HCT116 (cell line): ENCODE data around the gene RCOR2. TPM values are rescaled to one million over a fixed set of nuclear protein-coding genes. Genes with fewer than 3 reads are reported as not detected.

Experiments
- ATAC-seq: fragments of 200-7000 bp; cut with Tn5 transposase; 2 replicates; pipeline ENCODE4 v1.9.1; 2020; ENCODE audit warnings: mild to moderate bottlenecking, moderate library complexity
- BruUV-seq: library from RNA; stranded (reverse); fragments of 400-500 nt; replicated peaks from 2 replicates; lab custom pipeline; 2021; lab: Mats Ljungman, UMichigan
- CTCF ChIA-PET: fragments of 300-600 bp; sonication (Branson Sonifier 250); formaldehyde crosslinking; loops from one replicate; lab custom pipeline; 2021; ENCODE audit warnings: antibody characterized with exemption; lab: Charles Lee
- POLR2A ChIA-PET: fragments of 300-600, 350-600 bp; sonication (Branson Sonifier 250); formaldehyde crosslinking; loops from one replicate; lab custom pipeline; 2021; ENCODE audit warnings: antibody characterized with exemption; lab: Charles Lee
- RAD21 ChIA-PET, 2 experiments: fragments of 300-600 bp; sonication (Branson Sonifier 250); formaldehyde crosslinking; loops; one replicate each; lab custom pipeline; 2023; ENCODE audit warnings: low total read pairs in 2 of 2; ENCODE audit not compliant: uncharacterized antibody in 2 of 2, unreplicated experiment in 2 of 2, low non-redundant PET in 1 of 2; lab: Charles Lee
- DNase-seq: peaks from one replicate; pipeline ENCODE4 v3.0.0-alpha.2; 2010; ENCODE audit warnings: low read depth, low spot score
- H2AFZ ChIP-seq: fragments of 200-600 bp; shearing (Covaris generic), sonication (generic); 2 replicates; pipeline ENCODE4 v1.6.1; 2017; ENCODE audit warnings: low read depth, mixed run types, mixed read lengths, antibody characterized with exemption, low read length; ENCODE audit not compliant: poor library complexity, severe bottlenecking
- H3K27ac ChIP-seq: 2 replicates; pipeline ENCODE4 v1.5.1; 2012; ENCODE audit warnings: low read depth, low read length
- H3K27me3 ChIP-seq: fragments of 200-600 bp; sonication (generic); 2 replicates; pipeline ENCODE4 v1.6.1; 2016; ENCODE audit warnings: mixed run types, low read length, mixed read lengths; ENCODE audit not compliant: insufficient read depth
- H3K36me3 ChIP-seq, 2 experiments: fragments of 200-500 bp in 1 of 2; fragments of 200-600 bp in 1 of 2; sonication (Bioruptor generic) in 1 of 2; sonication (generic) in 1 of 2; 2 replicates each; pipeline versions ENCODE4 v1.5.1 to v1.6.1; 2014 to 2016; ENCODE audit warnings: low read length in 2 of 2, inconsistent platforms in 1 of 2, mixed read lengths in 1 of 2, mixed run types in 1 of 2; ENCODE audit not compliant: insufficient read depth in 2 of 2, control insufficient read depth in 1 of 2
- H3K4me1 ChIP-seq, 2 experiments: fragments of 200-600 bp in 1 of 2; sonication (generic) in 1 of 2; 2 replicates each; pipeline versions ENCODE4 v1.5.1 to v1.6.1; 2012 to 2017; ENCODE audit warnings: low read length in 2 of 2, inconsistent platforms in 1 of 2, mild to moderate bottlenecking in 1 of 2, mixed read lengths in 1 of 2, mixed run types in 1 of 2, moderate library complexity in 1 of 2; ENCODE audit not compliant: insufficient read depth in 2 of 2, control insufficient read depth in 1 of 2
- H3K4me2 ChIP-seq: fragments of 200-600 bp; sonication (generic); 2 replicates; pipeline ENCODE4 v1.6.1; 2017; ENCODE audit warnings: mixed run types, low read length, mixed read lengths
- H3K4me3 ChIP-seq, 2 experiments: fragments of 200-600 bp in 1 of 2; sonication (generic) in 1 of 2; replicated peaks in 1 of 2; 2 replicates each; pipeline ENCODE4 v1.5.1; 2011 to 2016; ENCODE audit warnings: low read length in 2 of 2, control low read depth in 1 of 2, low read depth in 1 of 2, mild to moderate bottlenecking in 1 of 2, mixed read lengths in 1 of 2, mixed run types in 1 of 2
- H3K79me2 ChIP-seq: fragments of 200-600 bp; sonication (generic); 2 replicates; pipeline ENCODE4 v1.6.1; 2017; ENCODE audit warnings: mild to moderate bottlenecking, mixed run types, low read length, moderate library complexity, mixed read lengths; ENCODE audit not compliant: insufficient read depth
- H3K9ac ChIP-seq: fragments of 200-600 bp; sonication (generic); 2 replicates; pipeline ENCODE4 v1.6.1; 2016; ENCODE audit warnings: low read length, mixed read lengths
- H3K9me2 ChIP-seq: fragments of 200-600 bp; sonication (generic), shearing (Covaris generic); 2 replicates; pipeline ENCODE4 v1.6.1; 2017; ENCODE audit warnings: mixed run types, mild to moderate bottlenecking, moderate library complexity; ENCODE audit not compliant: insufficient read depth
- H3K9me3 ChIP-seq, 2 experiments: fragments of 200-500 bp in 1 of 2; fragments of 200-600 bp in 1 of 2; sonication (Bioruptor generic) in 1 of 2; sonication (generic) in 1 of 2; 2 replicates each; pipeline ENCODE4 v1.6.1; 2014 to 2017; ENCODE audit warnings: low read length in 2 of 2, mixed read lengths in 2 of 2, inconsistent platforms in 1 of 2, low read depth in 1 of 2, mild to moderate bottlenecking in 1 of 2, mixed run types in 1 of 2, moderate library complexity in 1 of 2; ENCODE audit not compliant: control insufficient read depth in 1 of 2, insufficient read depth in 1 of 2
- H4K20me1 ChIP-seq: fragments of 200-600 bp; sonication (generic), shearing (Covaris generic); 2 replicates; pipeline ENCODE4 v1.6.1; 2017; ENCODE audit warnings: mixed run types, mild to moderate bottlenecking, moderate library complexity; ENCODE audit not compliant: insufficient read depth
- EGR1 ChIP-seq: IDR thresholded peaks from 2 replicates; pipeline ENCODE4 v1.6.1; 2012; ENCODE audit warnings: low read depth
- POLR2AphosphoS5 ChIP-seq: IDR thresholded peaks from 2 replicates; pipeline ENCODE4 v1.6.1; 2011; ENCODE audit warnings: mild to moderate bottlenecking, low read depth, low read length, moderate library complexity
- SP1 ChIP-seq: IDR thresholded peaks from 2 replicates; pipeline ENCODE4 v1.6.1; 2012; ENCODE audit warnings: low read depth
- TCF7L2 ChIP-seq: IDR thresholded peaks from 2 replicates; pipeline ENCODE4 v1.7.0; 2011; ENCODE audit warnings: borderline replicate concordance, inconsistent platforms; ENCODE audit not compliant: insufficient read depth, insufficient read length; ENCODE audit errors: extremely low read depth
- ZFX ChIP-seq: fragments of 450-650 bp; IDR thresholded peaks from 2 replicates; pipeline ENCODE4 v1.6.1; 2017
- intact Hi-C: fragments of 100-400 bp; cut with micrococcal nuclease; formaldehyde crosslinking; loops from 2 replicates; pipeline ENCODE4 v1.10.0; 2022
- total RNA-seq: library from RNA; stranded (reverse); gene quantifications from one replicate; pipeline ENCODE4 v1.2.1, GENCODE V29; 2021; ENCODE audit not compliant: unreplicated experiment
- TF ChIP-seq, protein P1 (sequence below), 3 experiments: fragments of 200-600 bp in 1 of 3; sonication (generic) in 1 of 3; IDR thresholded peaks in 2 of 3; conservative IDR thresholded peaks in 1 of 3; 2 replicates each; pipeline ENCODE4 v1.5.1; 2012 to 2017; ENCODE audit warnings: low read depth in 2 of 3, low read length in 2 of 3, antibody characterized with exemption in 1 of 3, borderline replicate concordance in 1 of 3, control low read depth in 1 of 3, mild to moderate bottlenecking in 1 of 3, mixed read lengths in 1 of 3, mixed run types in 1 of 3, moderate library complexity in 1 of 3; ENCODE audit not compliant: insufficient read depth in 1 of 3
- TF ChIP-seq, protein P2 (sequence below): IDR thresholded peaks from 2 replicates; pipeline ENCODE4 v1.6.1; 2012

RCOR2 gene
- total RNA-seq, 1 experiment from 2014 or later = 10.8 TPM

DNA sequence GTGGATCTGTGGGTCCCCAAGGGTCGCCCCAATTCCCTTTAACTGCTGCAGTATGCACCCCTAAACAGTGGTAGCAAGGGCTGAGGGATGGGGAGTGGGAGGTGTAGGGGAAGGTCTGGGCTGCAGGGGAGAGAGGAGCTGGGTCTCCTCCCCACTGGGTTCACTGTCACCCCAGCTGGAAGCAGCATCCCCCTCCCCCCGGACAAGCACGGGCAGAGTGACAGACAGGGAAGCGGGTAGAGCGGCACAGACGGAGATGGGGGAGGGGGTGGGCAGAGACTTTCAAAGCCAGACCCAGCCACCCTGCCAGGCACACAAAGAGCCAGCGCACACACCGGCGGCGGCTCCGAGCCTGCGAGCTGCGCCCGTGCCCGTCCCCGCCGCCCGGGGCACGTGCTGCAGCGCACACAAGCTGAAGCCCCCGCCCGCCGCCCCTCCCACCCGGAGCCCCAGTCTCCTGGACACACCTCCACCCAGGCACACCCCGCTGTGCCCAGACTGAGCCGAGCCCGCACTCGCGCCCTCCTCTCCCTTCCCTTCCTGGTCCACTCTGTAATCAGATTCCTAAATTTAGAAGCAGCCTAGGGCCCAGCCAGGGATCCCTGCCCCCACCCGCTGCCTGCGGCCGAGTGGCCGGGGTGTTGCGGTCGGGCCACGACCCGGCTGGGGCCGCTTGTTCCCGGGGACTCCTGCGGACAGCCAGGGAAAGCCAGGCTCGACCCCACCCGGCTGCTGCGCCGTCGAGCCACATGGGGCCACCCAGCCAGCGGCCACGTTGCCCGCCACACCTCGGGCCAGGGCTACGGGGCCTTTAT lies 935 bp upstream of the RCOR2 start:
- intact Hi-C loops = loop anchor here (2.0 kb wide), 1 partner anchor 57 kb away; the partner anchor contains the start of gene COX8A

More for the DNA sequence above, 935 bp upstream of the RCOR2 start:
- H3K9ac ChIP-seq = peak overlapping the region; percentile 83
- no peaks in the 10 kb centered on the region for H3K9me2 ChIP-seq
- DNase-seq = peak; percentile 68
- H3K27ac ChIP-seq = peak overlapping the region; percentile 98
- no peaks in the 10 kb centered on the region for H3K36me3 ChIP-seq
- peak; percentile 60 for ATAC-seq
- ChIA-PET POLR2A (interaction anchor here (0.9 to 1.4 kb wide), 4 partner anchors 17 to 39 kb away, joined by 3 to 5 read pairs (median 4); no protein-coding TSS in a partner anchor), CTCF (interaction anchor here (1.0 to 2.7 kb wide), 2 partner anchors 11 to 27 kb away, joined by 3 to 24 read pairs; no protein-coding TSS in a partner anchor), RAD21 (interaction anchor here (1.0 to 1.3 kb wide), 4 partner anchors 17 to 79 kb away, joined by 3 to 5 read pairs (median 4); partner anchors contain the start of genes MARK2 (in 1 of the 2) and NAA40 (in 1 of the 2))
- TF ChIP-seq EGR1 (no peak), TCF7L2 (peak; percentile 87), POLR2AphosphoS5 (peak; percentile 75), ZFX (peak; percentile 63; the same call in 1 of the 2 replicates), SP1 (no peak)
- TF ChIP-seq, protein P1, sequence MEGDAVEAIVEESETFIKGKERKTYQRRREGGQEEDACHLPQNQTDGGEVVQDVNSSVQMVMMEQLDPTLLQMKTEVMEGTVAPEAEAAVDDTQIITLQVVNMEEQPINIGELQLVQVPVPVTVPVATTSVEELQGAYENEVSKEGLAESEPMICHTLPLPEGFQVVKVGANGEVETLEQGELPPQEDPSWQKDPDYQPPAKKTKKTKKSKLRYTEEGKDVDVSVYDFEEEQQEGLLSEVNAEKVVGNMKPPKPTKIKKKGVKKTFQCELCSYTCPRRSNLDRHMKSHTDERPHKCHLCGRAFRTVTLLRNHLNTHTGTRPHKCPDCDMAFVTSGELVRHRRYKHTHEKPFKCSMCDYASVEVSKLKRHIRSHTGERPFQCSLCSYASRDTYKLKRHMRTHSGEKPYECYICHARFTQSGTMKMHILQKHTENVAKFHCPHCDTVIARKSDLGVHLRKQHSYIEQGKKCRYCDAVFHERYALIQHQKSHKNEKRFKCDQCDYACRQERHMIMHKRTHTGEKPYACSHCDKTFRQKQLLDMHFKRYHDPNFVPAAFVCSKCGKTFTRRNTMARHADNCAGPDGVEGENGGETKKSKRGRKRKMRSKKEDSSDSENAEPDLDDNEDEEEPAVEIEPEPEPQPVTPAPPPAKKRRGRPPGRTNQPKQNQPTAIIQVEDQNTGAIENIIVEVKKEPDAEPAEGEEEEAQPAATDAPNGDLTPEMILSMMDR (IDR thresholded peaks at IDR 0.05 in 2 of 3, conservative IDR thresholded peaks at IDR 0.05 in 1 of 3; ENCODE audit: borderline replicate concordance in 1 of 3, insufficient read depth in 1 of 3, low read depth in 2 of 3, low read length in 2 of 3) = no peak
- TF ChIP-seq, protein P2, sequence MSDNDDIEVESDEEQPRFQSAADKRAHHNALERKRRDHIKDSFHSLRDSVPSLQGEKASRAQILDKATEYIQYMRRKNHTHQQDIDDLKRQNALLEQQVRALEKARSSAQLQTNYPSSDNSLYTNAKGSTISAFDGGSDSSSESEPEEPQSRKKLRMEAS = no peak
- no peaks in the 10 kb centered on the region for H3K79me2 ChIP-seq
- peaks cover 30 to 55% of the 10 kb centered on the region in 2 experiments for H3K4me1 ChIP-seq
- no TSS peak for BruUV-seq
- no peaks in the 10 kb centered on the region for H3K9me3 ChIP-seq
- no peaks in the 10 kb centered on the region for H4K20me1 ChIP-seq
- peak overlapping the region; percentile 94 for H3K4me2 ChIP-seq
- H3K4me3 ChIP-seq = peak overlapping the region; percentile 55 to 64
- H3K27me3 ChIP-seq = no peaks in the 10 kb centered on the region
- H2AFZ ChIP-seq = no peak overlapping the region
